Osteocyte (in vitro differentiated cells): ENCODE measurements around the gene CD55. TPM values are rescaled to one million over a fixed set of nuclear protein-coding genes. Genes with fewer than 3 reads are reported as not detected.
"Not testable (repeated sequence)": the region's sequence is repeated elsewhere in the genome, so short reads cannot be mapped to it uniquely, and the experiment has no call there.

Source experiments
- DNase-seq: peaks from one replicate; pipeline ENCODE4 v3.0.0; 2021; ENCODE audit warnings: mixed read lengths; ENCODE audit not compliant: unreplicated experiment; ENCODE audit errors: extremely low spot score
- H3K27ac Mint-ChIP-seq: one replicate; pipeline ENCODE4 v1.8.0; 2021; ENCODE audit warnings: mild to moderate bottlenecking, mixed read lengths; ENCODE audit not compliant: unreplicated experiment
- H3K27me3 Mint-ChIP-seq: one replicate; pipeline ENCODE4 v1.8.0; 2021; ENCODE audit warnings: mixed read lengths; ENCODE audit not compliant: unreplicated experiment
- H3K36me3 Mint-ChIP-seq: one replicate; pipeline ENCODE4 v1.8.0; 2021; ENCODE audit warnings: mixed read lengths; ENCODE audit not compliant: unreplicated experiment
- H3K4me1 Mint-ChIP-seq: one replicate; pipeline ENCODE4 v1.8.0; 2021; ENCODE audit warnings: mixed read lengths; ENCODE audit not compliant: unreplicated experiment
- H3K4me3 Mint-ChIP-seq: one replicate; pipeline ENCODE4 v1.8.0; 2021; ENCODE audit warnings: mild to moderate bottlenecking, moderate library complexity, mixed read lengths; ENCODE audit not compliant: unreplicated experiment
- H3K9me3 Mint-ChIP-seq: one replicate; pipeline ENCODE4 v1.8.0; 2021; ENCODE audit warnings: mixed read lengths; ENCODE audit not compliant: unreplicated experiment
- CTCF ChIP-seq: fragments of 200-600 bp; sonication (generic); IDR thresholded peaks from 2 replicates; pipeline ENCODE4 v1.5.0; 2021; ENCODE audit warnings: antibody characterized with exemption, mild to moderate bottlenecking, moderate library complexity
- total RNA-seq: library from RNA; stranded (reverse); gene quantifications from 2 replicates; pipeline ENCODE4 v1.2.1, GENCODE V29; 2021

The CD55 gene
- total RNA-seq, 1 donor from 2014 or later, result 3.3 TPM

GRCh38 chr1:207316141-207316540 is 5.3 kb upstream of the CD55 start:
- peaks cover 30% of the 10 kb centered on the region for H3K27me3 Mint-ChIP-seq
- no peak for TF ChIP-seq CTCF
- H3K4me3 Mint-ChIP-seq, result no peak overlapping the region
- H3K36me3 Mint-ChIP-seq, result no peaks in the 10 kb centered on the region
- H3K27ac Mint-ChIP-seq, result no peak overlapping the region
- peaks cover 4% of the 10 kb centered on the region for H3K4me1 Mint-ChIP-seq
- no peaks in the 10 kb centered on the region for H3K9me3 Mint-ChIP-seq
- DNase-seq, result no peak

GRCh38 chr1:207316622-207317391 is 4.7 kb upstream of the CD55 start:
- Mint-ChIP-seq H3K4me1 (peaks cover 8% of the 10 kb centered on the region), H3K4me3 (no peak overlapping the region), H3K27me3 (peaks cover 31% of the 10 kb centered on the region), H3K27ac (no peak overlapping the region), H3K9me3 (no peaks in the 10 kb centered on the region), H3K36me3 (no peaks in the 10 kb centered on the region)
- DNase-seq, result no peak
- no peak for TF ChIP-seq CTCF

GRCh38 chr1:207317561-207317960 is 3.9 kb upstream of the CD55 start:
- Mint-ChIP-seq H3K4me3 (no peak overlapping the region), H3K27me3 (peaks cover 38% of the 10 kb centered on the region), H3K27ac (no peak overlapping the region), H3K9me3 (no peaks in the 10 kb centered on the region), H3K36me3 (no peaks in the 10 kb centered on the region), H3K4me1 (peaks cover 12% of the 10 kb centered on the region)
- DNase-seq, result no peak
- no peak for TF ChIP-seq CTCF

GRCh38 chr1:207318072-207318619 is 3.3 kb upstream of the CD55 start:
- no peak for DNase-seq
- Mint-ChIP-seq H3K36me3 (no peaks in the 10 kb centered on the region), H3K4me1 (peaks cover 12% of the 10 kb centered on the region), H3K27ac (no peak overlapping the region), H3K27me3 (peaks cover 41% of the 10 kb centered on the region), H3K9me3 (no peaks in the 10 kb centered on the region), H3K4me3 (no peak overlapping the region)
- no peak for TF ChIP-seq CTCF

GRCh38 chr1:207319199-207319598 is 2.3 kb upstream of the CD55 start:
- no peak overlapping the region for H3K4me3 Mint-ChIP-seq
- no peak for DNase-seq
- H3K4me1 Mint-ChIP-seq, result peaks cover 12% of the 10 kb centered on the region

GRCh38 chr1:207320105-207320504 is 1.4 kb upstream of the CD55 start:
- not testable (repeated sequence) for H3K4me3 Mint-ChIP-seq, H3K27ac Mint-ChIP-seq, H3K36me3 Mint-ChIP-seq, H3K9me3 Mint-ChIP-seq, DNase-seq
- H3K27me3 Mint-ChIP-seq, result peaks cover 40% of the 10 kb centered on the region
- H3K4me1 Mint-ChIP-seq, result peaks cover 12% of the 10 kb centered on the region

More at GRCh38 chr1:207319199-207319598, 2.3 kb upstream of the CD55 start:
- Mint-ChIP-seq H3K27ac (no peak overlapping the region), H3K9me3 (no peaks in the 10 kb centered on the region), H3K36me3 (no peaks in the 10 kb centered on the region), H3K27me3 (peaks cover 45% of the 10 kb centered on the region)
- no peak for TF ChIP-seq CTCF
